Spleen (tissue), 11 donors: Measurements from ENCODE around the gene FLAD1. TPM values are rescaled to one million over a fixed set of nuclear protein-coding genes. Genes with fewer than 3 reads are reported as not detected.
A peak's percentile ranks its signal among the peaks of the same experiment; 100 is the strongest.

Experiments
- DNase-seq: peaks from one replicate; pipeline ENCODE4 v3.0.0-alpha.2; 2020
- H3K27ac ChIP-seq, 8 donors: fragments of 200-600 bp; sonication (generic) in 7 of 8; 1 replicate in 4 of 8; 2 replicates in 4 of 8; pipeline versions ENCODE4 v1.5.0 to v1.8.0; 2016 to 2021; ENCODE audit warnings: inconsistent platforms in 4 of 8, mild to moderate bottlenecking in 4 of 8, moderate library complexity in 1 of 8
- H3K27me3 ChIP-seq, 7 donors: fragments of 200-600 bp; sonication (generic) in 6 of 7; replicated peaks in 1 of 7; 1 replicate in 4 of 7; 2 replicates in 3 of 7; pipeline versions ENCODE4 v1.5.0 to v1.8.0; 2016 to 2021; ENCODE audit warnings: inconsistent platforms in 3 of 7, mild to moderate bottlenecking in 1 of 7
- H3K36me3 ChIP-seq, 6 donors: fragments of 200-600 bp; sonication (generic) in 5 of 6; 1 replicate in 4 of 6; 2 replicates in 2 of 6; pipeline versions ENCODE4 v1.5.0 to v1.8.0; 2016 to 2021; ENCODE audit warnings: inconsistent platforms in 2 of 6
- H3K4me1 ChIP-seq, 6 donors: fragments of 200-600 bp; sonication (generic) in 5 of 6; 1 replicate in 3 of 6; 2 replicates in 3 of 6; pipeline versions ENCODE4 v1.5.0 to v1.8.0; 2016 to 2021; ENCODE audit warnings: inconsistent platforms in 3 of 6
- H3K4me3 ChIP-seq, 8 donors: fragments of 200-600 bp; sonication (generic) in 7 of 8; 1 replicate in 4 of 8; 2 replicates in 4 of 8; pipeline versions ENCODE4 v1.5.0 to v1.8.0; 2016 to 2021; ENCODE audit warnings: inconsistent platforms in 4 of 8, mild to moderate bottlenecking in 4 of 8, moderate library complexity in 2 of 8
- H3K9me3 ChIP-seq, 8 donors: fragments of 200-600 bp; sonication (generic) in 7 of 8; 1 replicate in 4 of 8; 2 replicates in 4 of 8; pipeline versions ENCODE4 v1.5.0 to v1.8.0; 2016 to 2021; ENCODE audit warnings: inconsistent platforms in 4 of 8
- CTCF ChIP-seq, 11 experiments: fragments of 200-600 bp in 7 of 11; fragments of 450-650 bp in 4 of 11; sonication (generic) in 4 of 11; IDR thresholded peaks in 8 of 11; conservative IDR thresholded peaks in 3 of 11; 1 replicate in 7 of 11; 2 replicates in 4 of 11; pipeline versions ENCODE4 v1.4.0 to v1.8.0; 2016 to 2021; ENCODE audit warnings: antibody characterized with exemption in 11 of 11, inconsistent platforms in 4 of 11, mild to moderate bottlenecking in 1 of 11
- POLR2A ChIP-seq, 3 donors: fragments of 450-650 bp; IDR thresholded peaks; one replicate each; pipeline ENCODE4 v1.5.1; 2017; ENCODE audit warnings: antibody characterized with exemption in 3 of 3, mild to moderate bottlenecking in 1 of 3
- POLR2AphosphoS5 ChIP-seq, 3 donors: sonication (generic); formaldehyde crosslinking; IDR thresholded peaks; one replicate each; pipeline ENCODE4 v1.5.1; 2017; ENCODE audit warnings: antibody characterized with exemption in 3 of 3
- WGBS, 5 donors: extraction: QIAGEN DNeasy Blood & Tissue Kit in 3 of 5; methylation state at CpG; one replicate each; pipeline versions ENCODE4 v1.1.5 to v1.1.7; 2013 to 2018; 5-methylcytosine and 5-hydroxymethylcytosine counted together
- intact Hi-C: fragments of 100-400 bp; cut with DNase I; formaldehyde crosslinking; loops from one replicate; pipeline ENCODE4 v1.15.0; 2023; ENCODE audit warnings: low total_unique reads
- polyA plus RNA-seq, 3 donors: library from polyadenylated mRNA; stranded (reverse); fragments of 200-250 nt; gene quantifications; one replicate each; pipeline ENCODE4 v1.2.1, GENCODE V29; 2013
- total RNA-seq, 7 donors: library from RNA; depleted of rRNA in 3 of 7; stranded (reverse); fragments of >200 nt in 3 of 7; fragmentation: NEBNext Ultra II Directional in 4 of 7; extraction: Animal tissue kit (Norgen Biotek cat#: 25700) in 4 of 7; gene quantifications; one replicate each; pipeline versions ENCODE4 v1.1.0 to v1.2.1, GENCODE V29; 2016 to 2021
- donor health status: healthy with polysubstance abuse.
- donor health status: DM: no; HTN: no; CAD: no; lungs with moderate emphysema.
- donor health status: DM: no; HTN: no; CAD: no.
- donor health status: Bipolar disorder and iron deficiency.
- donor health status: healthy.
- donor health status: DM: no; HTN: no; CAD: no.
- donor health status: DM: yes; HTN: yes; CAD: no.

FLAD1 gene
- total and polyA plus RNA-seq, 10 donors: 27.1 to 43.4 (median 31.6) TPM

GRCh38 chr1:154961207-154962155 is 21.7 kb upstream of the FLAD1 start, which contains the start of gene PYGO2:
Gene PYGO2, minus strand, starts transcription at chr1:154961782. Its CDS starts 206 bp downstream, at chr1:154961576.
- Histone ChIP-seq H3K4me1 (peaks cover 27 to 95% (median 59%) of the 10 kb centered on the region in 6 donors), H3K27me3 (no peaks in the 10 kb centered on the region), H3K27ac (peak within 1 kb of the TSS; percentile 85 to 99 (median 98)), H3K4me3 (peak within 1 kb of the TSS; percentile 80 to 97 (median 88)), H3K9me3 (no peaks in the 10 kb centered on the region), H3K36me3 (peaks cover 0 to 62% (median 54%) of the 10 kb centered on the region in 6 donors)
- peak in 2 of 3 donors; percentile 59 to 81 for TF ChIP-seq POLR2A (IDR thresholded peaks at IDR 0.05)
- TF ChIP-seq CTCF (IDR thresholded peaks at IDR 0.05 in 8 of 11, conservative IDR thresholded peaks at IDR 0.05 in 3 of 11): peak; percentile 33 to 80 (median 69)
- peak; percentile 93 to 97 (median 95) for TF ChIP-seq POLR2AphosphoS5 (IDR thresholded peaks at IDR 0.05)
- WGBS, 5 donors: 0 to 2% (median 0%) methylated on average over 24 to 93 of the region's 93 CpGs
- peak; percentile 96 for DNase-seq
- intact Hi-C loops: loop anchor here (5.0 kb wide), 1 partner anchor 41 kb away; the partner anchor contains the start of gene ZBTB7B

- peak overlapping the region; percentile 80 to 97 (median 88) for H3K4me3 ChIP-seq
- DNase-seq: peak; percentile 84
- no peaks in the 10 kb centered on the region for H3K27me3 ChIP-seq
- TF ChIP-seq POLR2A (IDR thresholded peaks at IDR 0.05): no peak
- TF ChIP-seq POLR2AphosphoS5 (IDR thresholded peaks at IDR 0.05): peak in 1 of 3 donors; percentile 3
- no peak for TF ChIP-seq CTCF (IDR thresholded peaks at IDR 0.05 in 8 of 11, conservative IDR thresholded peaks at IDR 0.05 in 3 of 11)
- WGBS, 5 donors: 2 to 4% (median 3%) methylated on average over 18 to 25 of the region's 25 CpGs
- peaks cover 23 to 95% (median 59%) of the 10 kb centered on the region in 6 donors for H3K4me1 ChIP-seq
- no peaks in the 10 kb centered on the region for H3K9me3 ChIP-seq
- H3K36me3 ChIP-seq: peaks cover 0 to 70% (median 61%) of the 10 kb centered on the region in 6 donors
- intact Hi-C loops: loop anchor here (5.0 kb wide), 1 partner anchor 40 kb away; the partner anchor contains the start of gene ZBTB7B
- peak overlapping the region; percentile 85 to 99 (median 98) for H3K27ac ChIP-seq
These were observed 20.9 kb upstream of the FLAD1 start for GRCh38 chr1:154962156-154962749.

DNA sequence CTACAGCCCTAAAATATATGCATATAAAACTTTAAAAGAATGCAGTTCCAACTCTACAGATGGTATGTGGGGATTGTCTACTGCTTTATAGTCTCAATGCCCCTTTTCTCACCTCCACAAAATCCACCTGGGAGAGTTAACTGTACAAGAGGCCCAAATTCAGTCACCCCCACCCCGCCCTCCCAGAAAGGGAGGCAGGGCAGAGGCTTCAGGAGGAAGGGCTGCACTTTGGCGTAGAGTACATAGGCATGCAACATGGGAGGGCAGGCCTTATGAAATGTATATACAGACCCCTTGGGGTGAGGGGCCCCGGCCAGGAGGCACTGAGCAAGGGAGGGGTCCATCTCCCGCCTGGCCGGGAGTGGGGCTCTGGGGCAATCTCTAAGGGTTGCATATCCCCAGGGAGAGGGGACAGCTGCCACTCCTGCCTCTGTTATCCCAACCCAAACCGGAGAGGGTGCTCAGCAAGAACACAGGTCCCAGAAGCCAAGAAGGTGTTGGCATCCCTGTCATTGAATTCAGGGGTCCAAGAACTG is 20.3 kb upstream of the FLAD1 start:
- Histone ChIP-seq H3K27ac (peak overlapping the region; percentile 85 to 99 (median 98)), H3K27me3 (no peaks in the 10 kb centered on the region), H3K4me3 (peak overlapping the region in 6 of 8 donors; percentile 9 to 97 (median 84)), H3K4me1 (peaks cover 23 to 95% (median 65%) of the 10 kb centered on the region in 6 donors), H3K9me3 (no peaks in the 10 kb centered on the region), H3K36me3 (peaks cover 3 to 75% (median 66%) of the 10 kb centered on the region in 6 donors)
- 63 to 81% (median 72%) methylated on average over 6 of the region's 6 CpGs for WGBS, 5 donors
- DNase-seq: peak; percentile 77
- no peak for TF ChIP-seq POLR2A (IDR thresholded peaks at IDR 0.05)
- no peak for TF ChIP-seq POLR2AphosphoS5 (IDR thresholded peaks at IDR 0.05)
- TF ChIP-seq CTCF (IDR thresholded peaks at IDR 0.05 in 8 of 11, conservative IDR thresholded peaks at IDR 0.05 in 3 of 11): no peak
- intact Hi-C loops: loop anchor here (5.0 kb wide), 1 partner anchor 39 kb away; the partner anchor contains the start of gene ZBTB7B
